CD14-positive monocyte (primary cell): Measurements from ENCODE around the gene CALHM2. TPM values are rescaled to one million over a fixed set of nuclear protein-coding genes. Genes with fewer than 3 reads are reported as not detected.

Experiments used
- DNase-seq, 3 donors: peaks; one replicate each; pipeline ENCODE4 v3.0.0-alpha.2; 2011 to 2022
- H2AFZ ChIP-seq: 2 replicates; pipeline ENCODE4 v1.6.0; 2012; ENCODE audit warnings: mild to moderate bottlenecking, low read depth, low read length, inconsistent platforms; ENCODE audit not compliant: insufficient read depth, poor library complexity, severe bottlenecking
- H3K27ac ChIP-seq, 2 donors: 1 replicate in 1 of 2; 2 replicates in 1 of 2; pipeline ENCODE4 v1.5.1; 2012 to 2013; ENCODE audit warnings: low read length in 2 of 2, control low read depth in 1 of 2, inconsistent platforms in 1 of 2, low read depth in 1 of 2, mild to moderate bottlenecking in 1 of 2
- H3K27me3 ChIP-seq, 2 donors: one replicate each; pipeline versions ENCODE4 v1.6.0 to v1.6.1; 2011 to 2013; ENCODE audit warnings: low read length in 2 of 2; ENCODE audit not compliant: control insufficient read depth in 2 of 2, insufficient read depth in 2 of 2
- H3K36me3 ChIP-seq, 2 donors: replicated peaks in 1 of 2; 1 replicate in 1 of 2; 2 replicates in 1 of 2; pipeline versions ENCODE4 v1.5.1 to v1.6.1; 2012 to 2013; ENCODE audit warnings: low read length in 2 of 2, control low read depth in 1 of 2, inconsistent platforms in 1 of 2, mild to moderate bottlenecking in 1 of 2; ENCODE audit not compliant: insufficient read depth in 2 of 2, control insufficient read depth in 1 of 2
- H3K4me1 ChIP-seq, 2 donors: 1 replicate in 1 of 2; 2 replicates in 1 of 2; pipeline versions ENCODE4 v1.5.1 to v1.6.1; 2012 to 2013; ENCODE audit warnings: low read length in 2 of 2, control low read depth in 1 of 2, inconsistent platforms in 1 of 2, mild to moderate bottlenecking in 1 of 2, moderate library complexity in 1 of 2; ENCODE audit not compliant: insufficient read depth in 2 of 2, control insufficient read depth in 1 of 2
- H3K4me2 ChIP-seq: replicated peaks from 2 replicates; pipeline ENCODE3; 2012; ENCODE audit warnings: low read length, moderate library complexity, mild to moderate bottlenecking; ENCODE audit not compliant: poor library complexity, severe bottlenecking; ENCODE audit errors: extremely low read depth
- H3K4me3 ChIP-seq, 3 experiments: fragments of 200-600 bp in 1 of 3; sonication (generic) in 1 of 3; replicated peaks in 1 of 3; 1 replicate in 2 of 3; 2 replicates in 1 of 3; pipeline ENCODE4 v1.5.1; 2011 to 2013; ENCODE audit warnings: low read length in 3 of 3, mild to moderate bottlenecking in 3 of 3, control low read depth in 2 of 3, low read depth in 2 of 3, inconsistent platforms in 1 of 3, moderate library complexity in 1 of 3
- H3K79me2 ChIP-seq: 2 replicates; pipeline ENCODE4 v1.6.0; 2012; ENCODE audit warnings: mild to moderate bottlenecking, control low read depth, inconsistent platforms, low read length, moderate library complexity; ENCODE audit not compliant: insufficient read depth
- H3K9ac ChIP-seq: 2 replicates; pipeline ENCODE4 v1.6.0; 2017; ENCODE audit warnings: low read length, mild to moderate bottlenecking; ENCODE audit not compliant: insufficient read depth, poor library complexity, severe bottlenecking
- H3K9me3 ChIP-seq, 2 donors: replicated peaks in 1 of 2; 1 replicate in 1 of 2; 2 replicates in 1 of 2; pipeline versions ENCODE4 v1.5.1 to v1.6.1; 2012 to 2013; ENCODE audit warnings: low read length in 2 of 2, control low read depth in 1 of 2; ENCODE audit not compliant: control insufficient read depth in 1 of 2, insufficient read depth in 1 of 2
- H4K20me1 ChIP-seq: 2 replicates; pipeline ENCODE4 v1.6.0; 2012; ENCODE audit warnings: mild to moderate bottlenecking, low read length, control low read depth, moderate library complexity; ENCODE audit not compliant: insufficient read depth
- H3K27ac Mint-ChIP-seq, 7 donors: one replicate each; pipeline ENCODE4 v1.8.0; 2020; ENCODE audit warnings: mild to moderate bottlenecking in 7 of 7, mixed read lengths in 7 of 7, moderate library complexity in 6 of 7, inconsistent platforms in 2 of 7
- H3K27me3 Mint-ChIP-seq, 3 donors: one replicate each; pipeline ENCODE4 v1.8.0; 2021 to 2022; ENCODE audit warnings: low read depth in 3 of 3, mild to moderate bottlenecking in 3 of 3, mixed read lengths in 3 of 3, moderate library complexity in 3 of 3, inconsistent platforms in 1 of 3
- H3K36me3 Mint-ChIP-seq, 2 donors: one replicate each; pipeline ENCODE4 v1.8.0; 2020; ENCODE audit warnings: mixed read lengths in 2 of 2, inconsistent platforms in 1 of 2, mild to moderate bottlenecking in 1 of 2
- H3K4me1 Mint-ChIP-seq: one replicate; pipeline ENCODE4 v1.8.0; 2020; ENCODE audit warnings: mild to moderate bottlenecking, mixed read lengths
- H3K4me3 Mint-ChIP-seq, 2 donors: one replicate each; pipeline ENCODE4 v1.8.0; 2020; ENCODE audit warnings: mild to moderate bottlenecking in 2 of 2, mixed read lengths in 2 of 2, moderate library complexity in 1 of 2
- H3K9me3 Mint-ChIP-seq, 7 donors: one replicate each; pipeline ENCODE4 v1.8.0; 2020 to 2022; ENCODE audit warnings: mixed read lengths in 7 of 7, mild to moderate bottlenecking in 6 of 7, moderate library complexity in 6 of 7, inconsistent platforms in 2 of 7
- CTCF ChIP-seq: fragments of 200-600 bp; IDR thresholded peaks from one replicate; pipeline ENCODE4 v1.8.0; 2022; ENCODE audit warnings: antibody characterized with exemption, mild to moderate bottlenecking
- WGBS: methylation state at CpG from one replicate; pipeline ENCODE4 v1.1.5; 2013; ENCODE audit warnings: missing lambda C conversion rate; ENCODE audit not compliant: insufficient coverage; 5-methylcytosine and 5-hydroxymethylcytosine counted together
- intact Hi-C, 2 donors: fragments of 100-400 bp; cut with micrococcal nuclease; formaldehyde crosslinking; loops; one replicate each; pipeline versions ENCODE4 v1.15.0 to v1.15.1; 2023
- polyA plus RNA-seq, 3 donors: library from polyadenylated mRNA; depleted of rRNA in 1 of 3; unstranded in 2 of 3; stranded (reverse) in 1 of 3; fragments of 300-500 nt in 2 of 3; fragments of >200 nt in 1 of 3; fragmentation: Illumina TruSeq in 2 of 3; gene quantifications; 1 replicate in 2 of 3; 2 replicates in 1 of 3; pipeline ENCODE4 v1.2.3, GENCODE V29; 2012 to 2021

The CALHM2 gene
- polyA plus RNA-seq, 3 donors = 48.4 to 80.7 (median 66.5) TPM

DNA sequence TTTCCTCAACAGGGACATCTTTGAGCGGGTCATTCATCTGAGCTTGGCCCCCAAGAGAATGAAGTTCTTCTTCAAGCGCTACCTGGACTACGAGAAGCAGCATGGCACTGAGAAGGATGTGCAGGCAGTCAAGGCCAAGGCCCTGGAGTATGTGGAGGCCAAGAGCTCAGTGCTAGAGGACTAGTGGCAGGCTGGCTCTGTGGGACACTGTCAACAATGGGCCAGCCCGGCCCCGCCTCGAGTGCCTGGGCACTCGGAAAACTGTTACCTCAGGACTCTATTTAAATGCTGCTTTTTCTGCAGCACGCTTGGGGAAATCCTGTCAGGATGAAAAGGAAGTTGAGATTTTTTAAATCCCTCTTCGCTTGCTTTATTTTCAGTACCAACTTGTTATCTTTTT lies 6.8 kb downstream of the CALHM2 start:
- H3K9me3 Mint-ChIP-seq = no peaks in the 10 kb centered on the region
- WGBS = 100% methylated on average over 3 of the region's 9 CpGs
- peaks cover 42% of the 10 kb centered on the region for H3K79me2 ChIP-seq
- H3K27ac Mint-ChIP-seq = peak overlapping the region in 6 of 7 donors; percentile 11 to 85 (median 60)
- peaks cover 44% of the 10 kb centered on the region for H3K4me1 Mint-ChIP-seq
- H3K4me1 ChIP-seq = peaks cover 20 to 36% of the 10 kb centered on the region in 2 donors
- H4K20me1 ChIP-seq = peaks cover 89% of the 10 kb centered on the region
- H3K27ac ChIP-seq = peak overlapping the region in 1 of 2 donors; percentile 36
- H3K4me3 Mint-ChIP-seq = no peak overlapping the region
- H3K4me3 ChIP-seq = no peak overlapping the region
- no peaks in the 10 kb centered on the region for H3K9me3 ChIP-seq
- H2AFZ ChIP-seq = no peak overlapping the region
- no peak overlapping the region for H3K9ac ChIP-seq
- no peak for TF ChIP-seq CTCF
- no peak for DNase-seq
- peaks cover 1 to 2% (median 2%) of the 10 kb centered on the region in 3 donors for H3K27me3 Mint-ChIP-seq
- H3K4me2 ChIP-seq = no peak overlapping the region
- H3K27me3 ChIP-seq = no peaks in the 10 kb centered on the region
- H3K36me3 Mint-ChIP-seq = peaks cover 88 to 96% of the 10 kb centered on the region in 2 donors
- intact Hi-C loops = no loop called here
- H3K36me3 ChIP-seq = peaks cover 89 to 100% of the 10 kb centered on the region in 2 donors

DNA sequence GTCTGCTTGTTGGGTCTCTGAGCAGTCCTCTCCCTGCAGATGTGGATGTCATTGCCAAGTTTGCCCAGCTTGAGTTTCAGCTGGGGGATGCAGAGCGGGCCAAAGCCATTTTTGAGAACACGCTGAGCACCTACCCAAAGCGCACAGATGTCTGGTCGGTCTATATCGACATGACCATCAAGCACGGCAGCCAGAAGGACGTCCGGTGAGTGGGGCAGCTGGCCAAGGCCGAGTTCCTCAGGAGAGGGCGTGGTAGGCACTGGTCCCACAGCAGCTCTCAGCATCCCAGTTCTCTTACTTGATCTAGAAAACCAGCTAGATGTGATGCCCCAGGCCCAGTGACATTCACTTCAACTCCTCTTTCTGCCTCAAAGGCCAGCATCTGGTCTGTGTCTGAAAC lies 7.7 kb downstream of the CALHM2 start:
- no peak overlapping the region for H3K9ac ChIP-seq
- peak overlapping the region in 1 of 2 donors; percentile 45 for H3K27ac ChIP-seq
- intact Hi-C loops = no loop called here

More for the DNA sequence above, 7.7 kb downstream of the CALHM2 start:
- H3K27me3 ChIP-seq = no peaks in the 10 kb centered on the region
- H3K27me3 Mint-ChIP-seq = peaks cover 0 to 2% (median 1%) of the 10 kb centered on the region in 3 donors
- DNase-seq = no peak
- no peak overlapping the region for H2AFZ ChIP-seq
- WGBS = 100% methylated on average over 8 of the region's 10 CpGs
- peaks cover 80% of the 10 kb centered on the region for H4K20me1 ChIP-seq
- no peak overlapping the region for H3K4me2 ChIP-seq
- H3K79me2 ChIP-seq = peaks cover 33% of the 10 kb centered on the region
- H3K36me3 Mint-ChIP-seq = peaks cover 90 to 96% of the 10 kb centered on the region in 2 donors
- no peaks in the 10 kb centered on the region for H3K9me3 ChIP-seq
- no peak for TF ChIP-seq CTCF
- H3K4me1 Mint-ChIP-seq = peaks cover 36% of the 10 kb centered on the region
- peaks cover 11 to 27% of the 10 kb centered on the region in 2 donors for H3K4me1 ChIP-seq
- H3K4me3 ChIP-seq = no peak overlapping the region
- no peak overlapping the region for H3K4me3 Mint-ChIP-seq
- H3K9me3 Mint-ChIP-seq = no peaks in the 10 kb centered on the region
- H3K27ac Mint-ChIP-seq = peak overlapping the region in 2 of 7 donors; percentile 37 to 57
- H3K36me3 ChIP-seq = peaks cover 89 to 100% of the 10 kb centered on the region in 2 donors
